Ovary (tissue), 3 donors: ENCODE results near the gene FMC1.

ENCODE experiments used
- EP300 ChIP-seq: sonication (generic); formaldehyde crosslinking; IDR thresholded peaks from one replicate; pipeline ENCODE4 v1.6.1; 2017; ENCODE audit warnings: antibody characterized with exemption
- POLR2A ChIP-seq: fragments of 450-650 bp; IDR thresholded peaks from one replicate; pipeline ENCODE4 v1.6.1; 2017; ENCODE audit warnings: antibody characterized with exemption, mild to moderate bottlenecking, moderate library complexity
- TF ChIP-seq, protein P1 (sequence below), 3 donors: fragments of 450-650 bp in 2 of 3; fragments of 200-600 bp in 1 of 3; IDR thresholded peaks; one replicate each; pipeline versions ENCODE4 v1.5.1 to v1.8.0; 2016 to 2022; ENCODE audit warnings: antibody characterized with exemption in 3 of 3, mild to moderate bottlenecking in 1 of 3
- donor health status: DM: no; HTN: no; CAD: no.

DNA sequence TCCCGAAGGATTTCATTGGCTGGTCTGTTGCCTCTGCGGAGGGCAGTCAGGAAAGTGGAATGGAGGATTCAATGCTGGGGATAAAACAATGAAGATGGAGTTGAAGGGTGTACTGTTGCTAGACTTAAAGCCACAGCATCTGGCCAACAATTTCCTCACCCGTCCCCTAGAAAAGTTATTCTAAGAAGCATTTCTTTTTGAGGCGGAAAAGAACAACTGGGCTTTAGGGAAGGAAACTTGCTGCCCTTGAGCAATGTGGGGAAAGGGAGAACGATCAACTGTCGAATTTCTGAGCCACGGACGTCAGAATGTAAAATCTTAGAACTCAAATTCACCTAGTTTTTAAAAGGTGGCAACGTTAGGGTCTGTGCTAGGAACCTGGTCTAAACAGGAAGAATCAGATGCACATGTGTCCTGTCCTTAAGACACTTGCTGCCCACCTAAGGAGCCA, 664 bp downstream of the FMC1 start:
- TF ChIP-seq, protein P1, sequence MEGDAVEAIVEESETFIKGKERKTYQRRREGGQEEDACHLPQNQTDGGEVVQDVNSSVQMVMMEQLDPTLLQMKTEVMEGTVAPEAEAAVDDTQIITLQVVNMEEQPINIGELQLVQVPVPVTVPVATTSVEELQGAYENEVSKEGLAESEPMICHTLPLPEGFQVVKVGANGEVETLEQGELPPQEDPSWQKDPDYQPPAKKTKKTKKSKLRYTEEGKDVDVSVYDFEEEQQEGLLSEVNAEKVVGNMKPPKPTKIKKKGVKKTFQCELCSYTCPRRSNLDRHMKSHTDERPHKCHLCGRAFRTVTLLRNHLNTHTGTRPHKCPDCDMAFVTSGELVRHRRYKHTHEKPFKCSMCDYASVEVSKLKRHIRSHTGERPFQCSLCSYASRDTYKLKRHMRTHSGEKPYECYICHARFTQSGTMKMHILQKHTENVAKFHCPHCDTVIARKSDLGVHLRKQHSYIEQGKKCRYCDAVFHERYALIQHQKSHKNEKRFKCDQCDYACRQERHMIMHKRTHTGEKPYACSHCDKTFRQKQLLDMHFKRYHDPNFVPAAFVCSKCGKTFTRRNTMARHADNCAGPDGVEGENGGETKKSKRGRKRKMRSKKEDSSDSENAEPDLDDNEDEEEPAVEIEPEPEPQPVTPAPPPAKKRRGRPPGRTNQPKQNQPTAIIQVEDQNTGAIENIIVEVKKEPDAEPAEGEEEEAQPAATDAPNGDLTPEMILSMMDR (IDR thresholded peaks at IDR 0.05), result no peak
- TF ChIP-seq POLR2A (no peak), EP300 (no peak)
